ENCODE measurements around the gene AAGAB. TPM values are rescaled to one million over a fixed set of nuclear protein-coding genes. Genes with fewer than 3 reads are reported as not detected.
A peak's percentile ranks its signal among the peaks of the same experiment; 100 is the strongest.
"Not testable (repeated sequence)": the region's sequence is repeated elsewhere in the genome, so short reads cannot be mapped to it uniquely, and the experiment has no call there.

Gene AAGAB
- total RNA-seq, 4 donors from 2014 or later: 39.7 to 343 (median 54.1) TPM

- DNase-seq: no peak
- Histone ChIP-seq H3K4me1 (peaks cover 2 to 27% (median 13%) of the 10 kb centered on the region in 4 donors), H3K27me3 (no peaks in the 10 kb centered on the region), H3K36me3 (no peaks in the 10 kb centered on the region), H3K27ac (peak overlapping the region in 1 of 4 donors; percentile 29), H3K4me3 (no peak overlapping the region), H3K9me3 (no peaks in the 10 kb centered on the region)
- in situ Hi-C loops (cut with MboI; ENCODE audit: low pct_ligation_motif_present in 1 of 4, low pct_unique_long_range_greater_than_20kb in 1 of 4, low sequenced_read_pairs in 3 of 4): no loop called here
- 83% methylated on average over 8 of the region's 8 CpGs; no CpG with 5 or more reads in 1 of the 2 donors for WGBS, 2 donors (ENCODE audit: low coverage in 1 of 2)
- intact Hi-C loops (cut with DNase I; ENCODE audit: low total_unique reads): no loop called here
- no peak for TF ChIP-seq EP300 (IDR thresholded peaks at IDR 0.05; ENCODE audit: low read depth)
- no peak for TF ChIP-seq POLR2AphosphoS5 (IDR thresholded peaks at IDR 0.05)
- TF ChIP-seq, protein P1, sequence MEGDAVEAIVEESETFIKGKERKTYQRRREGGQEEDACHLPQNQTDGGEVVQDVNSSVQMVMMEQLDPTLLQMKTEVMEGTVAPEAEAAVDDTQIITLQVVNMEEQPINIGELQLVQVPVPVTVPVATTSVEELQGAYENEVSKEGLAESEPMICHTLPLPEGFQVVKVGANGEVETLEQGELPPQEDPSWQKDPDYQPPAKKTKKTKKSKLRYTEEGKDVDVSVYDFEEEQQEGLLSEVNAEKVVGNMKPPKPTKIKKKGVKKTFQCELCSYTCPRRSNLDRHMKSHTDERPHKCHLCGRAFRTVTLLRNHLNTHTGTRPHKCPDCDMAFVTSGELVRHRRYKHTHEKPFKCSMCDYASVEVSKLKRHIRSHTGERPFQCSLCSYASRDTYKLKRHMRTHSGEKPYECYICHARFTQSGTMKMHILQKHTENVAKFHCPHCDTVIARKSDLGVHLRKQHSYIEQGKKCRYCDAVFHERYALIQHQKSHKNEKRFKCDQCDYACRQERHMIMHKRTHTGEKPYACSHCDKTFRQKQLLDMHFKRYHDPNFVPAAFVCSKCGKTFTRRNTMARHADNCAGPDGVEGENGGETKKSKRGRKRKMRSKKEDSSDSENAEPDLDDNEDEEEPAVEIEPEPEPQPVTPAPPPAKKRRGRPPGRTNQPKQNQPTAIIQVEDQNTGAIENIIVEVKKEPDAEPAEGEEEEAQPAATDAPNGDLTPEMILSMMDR (IDR thresholded peaks at IDR 0.05): no peak
- TF ChIP-seq POLR2A (IDR thresholded peaks at IDR 0.05): no peak
Measured at GRCh38 chr15:67157521-67158252, 96.8 kb downstream of the AAGAB start.

DNA sequence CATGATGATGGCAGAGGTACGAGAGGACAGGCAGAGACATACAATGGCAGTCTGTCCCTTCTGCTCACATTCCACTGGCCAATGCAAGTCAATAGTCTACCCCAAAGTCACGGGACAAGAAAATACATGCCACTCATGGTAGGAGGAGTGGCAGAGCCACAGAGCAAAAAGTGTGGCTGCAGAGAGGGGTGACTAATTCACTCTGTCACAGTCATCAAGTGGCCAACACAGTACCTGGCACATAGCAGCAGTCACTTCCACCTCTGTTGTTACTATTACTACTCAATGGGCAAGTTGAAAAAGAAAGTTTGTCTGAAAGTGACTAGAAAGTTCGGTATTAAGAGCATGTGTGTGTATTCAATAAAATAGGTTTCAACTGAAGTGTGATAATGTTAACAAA, 97.6 kb downstream of the AAGAB start:
- Histone ChIP-seq H3K27me3 (no peaks in the 10 kb centered on the region), H3K36me3 (no peaks in the 10 kb centered on the region), H3K4me3 (no peak overlapping the region), H3K9me3 (no peaks in the 10 kb centered on the region), H3K4me1 (peaks cover 2 to 22% (median 11%) of the 10 kb centered on the region in 4 donors), H3K27ac (no peak overlapping the region)
- intact Hi-C loops (cut with DNase I; ENCODE audit: low total_unique reads): no loop called here
- WGBS, 2 donors (ENCODE audit: low coverage in 1 of 2): 99 to 100% methylated on average over 3 of the region's 3 CpGs
- no peak for DNase-seq
- TF ChIP-seq EP300 (IDR thresholded peaks at IDR 0.05; ENCODE audit: low read depth) (no peak), POLR2A (IDR thresholded peaks at IDR 0.05) (no peak), POLR2AphosphoS5 (IDR thresholded peaks at IDR 0.05) (no peak)
- TF ChIP-seq, protein P1 (IDR thresholded peaks at IDR 0.05): no peak
- in situ Hi-C loops (cut with MboI; ENCODE audit: low pct_ligation_motif_present in 1 of 4, low pct_unique_long_range_greater_than_20kb in 1 of 4, low sequenced_read_pairs in 3 of 4): no loop called here

DNA sequence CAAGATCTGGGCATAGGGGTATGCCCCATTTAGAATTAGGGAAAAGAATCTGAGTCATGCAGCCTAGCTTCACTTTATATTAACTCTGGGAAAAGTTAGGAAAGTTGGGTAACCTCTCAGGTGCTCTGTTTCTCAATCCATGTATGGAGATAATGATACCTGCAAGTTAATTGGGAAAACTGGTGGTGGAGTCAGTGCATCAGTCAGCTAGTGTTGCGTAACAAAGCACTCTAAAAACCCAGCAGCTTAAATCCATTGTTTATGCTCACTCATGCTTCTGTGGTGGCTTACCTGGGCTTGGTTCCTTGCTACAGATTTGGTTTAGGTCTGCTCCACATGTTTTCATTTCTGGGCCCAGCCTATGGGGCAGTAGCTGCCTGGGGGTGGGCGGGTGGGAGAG, 98.0 kb downstream of the AAGAB start:
- H3K9me3 ChIP-seq: no peaks in the 10 kb centered on the region
- WGBS, 2 donors (ENCODE audit: low coverage in 1 of 2): 97% methylated on average over 2 of the region's 2 CpGs; no CpG with 5 or more reads in 1 of the 2 donors
- no peaks in the 10 kb centered on the region for H3K36me3 ChIP-seq
- no peak overlapping the region for H3K4me3 ChIP-seq
- intact Hi-C loops (cut with DNase I; ENCODE audit: low total_unique reads) (no loop called here), in situ Hi-C loops (cut with MboI; ENCODE audit: low pct_ligation_motif_present in 1 of 4, low pct_unique_long_range_greater_than_20kb in 1 of 4, low sequenced_read_pairs in 3 of 4) (no loop called here)
- no peak for DNase-seq
- peaks cover 2 to 18% (median 7%) of the 10 kb centered on the region in 4 donors for H3K4me1 ChIP-seq
- no peaks in the 10 kb centered on the region for H3K27me3 ChIP-seq
- H3K27ac ChIP-seq: no peak overlapping the region
- TF ChIP-seq POLR2AphosphoS5 (IDR thresholded peaks at IDR 0.05) (no peak), EP300 (IDR thresholded peaks at IDR 0.05; ENCODE audit: low read depth) (no peak), POLR2A (IDR thresholded peaks at IDR 0.05) (no peak)
- TF ChIP-seq, protein P1 (IDR thresholded peaks at IDR 0.05): no peak

- H3K36me3 ChIP-seq: no peaks in the 10 kb centered on the region
- H3K27ac ChIP-seq: no peak overlapping the region
- TF ChIP-seq POLR2A (IDR thresholded peaks at IDR 0.05): no peak
- TF ChIP-seq, protein P1 (IDR thresholded peaks at IDR 0.05): no peak
- no peak for TF ChIP-seq POLR2AphosphoS5 (IDR thresholded peaks at IDR 0.05)
- no peak for TF ChIP-seq EP300 (IDR thresholded peaks at IDR 0.05; ENCODE audit: low read depth)
- no peaks in the 10 kb centered on the region for H3K27me3 ChIP-seq
- intact Hi-C loops (cut with DNase I; ENCODE audit: low total_unique reads): no loop called here
- H3K4me1 ChIP-seq: peaks cover 10 to 31% (median 18%) of the 10 kb centered on the region in 4 donors
- no peak for DNase-seq
- no peak overlapping the region for H3K4me3 ChIP-seq
- in situ Hi-C loops (cut with MboI; ENCODE audit: low pct_ligation_motif_present in 1 of 4, low pct_unique_long_range_greater_than_20kb in 1 of 4, low sequenced_read_pairs in 3 of 4): no loop called here
- H3K9me3 ChIP-seq: no peaks in the 10 kb centered on the region
Measured at GRCh38 chr15:67154249-67154648, 100.2 kb downstream of the AAGAB start.

DNA sequence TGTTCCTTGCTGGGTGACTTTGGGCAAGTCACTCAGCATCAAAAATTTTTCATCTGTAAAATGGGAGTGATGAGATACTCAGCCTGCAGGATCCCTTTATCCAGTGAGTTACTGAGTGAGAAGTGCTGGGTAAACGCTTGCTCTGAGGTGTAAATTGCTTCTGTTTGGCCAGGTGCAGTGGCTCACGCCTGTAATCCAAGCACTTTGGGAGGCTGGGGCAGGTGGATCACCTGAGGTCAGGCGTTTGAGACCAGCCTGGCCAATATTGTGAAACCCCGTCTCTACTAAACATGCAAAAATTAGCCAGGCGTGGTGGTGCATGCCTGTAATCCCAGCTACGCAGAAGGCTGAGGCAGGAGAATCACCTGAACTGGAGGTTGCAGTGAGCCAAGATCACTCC, 101.4 kb downstream of the AAGAB start:
- DNase-seq; in situ Hi-C loops (cut with MboI; ENCODE audit: low pct_ligation_motif_present in 1 of 4, low pct_unique_long_range_greater_than_20kb in 1 of 4, low sequenced_read_pairs in 3 of 4); H3K36me3 ChIP-seq; H3K9me3 ChIP-seq; intact Hi-C loops (cut with DNase I; ENCODE audit: low total_unique reads); H3K4me3 ChIP-seq; H3K27me3 ChIP-seq; H3K27ac ChIP-seq: not testable (repeated sequence)
- WGBS, 2 donors (ENCODE audit: low coverage in 1 of 2): 77% methylated on average over 6 of the region's 6 CpGs; no CpG with 5 or more reads in 1 of the 2 donors
- peaks cover 17 to 37% (median 25%) of the 10 kb centered on the region in 4 donors for H3K4me1 ChIP-seq
